GM19328 (cell line): ENCODE results near the gene KDM4F.

Source experiments
- ATAC-seq: cut with Tn5 transposase; IDR thresholded peaks from one replicate; pipeline ENCODE4 v1.9.1; 2021; ENCODE audit warnings: mild to moderate bottlenecking, moderate library complexity; ENCODE audit not compliant: unreplicated experiment

Gene KDM4F

GRCh38 chr11:95089620-95090542 lies 40.7 kb downstream of the KDM4F start, which contains the start of gene ENDOD1:
Gene ENDOD1, plus strand, starts transcription at chr11:95089846. Its CDS starts 82 bp downstream, at chr11:95089928.
- peak; percentile 91 for ATAC-seq

DNA sequence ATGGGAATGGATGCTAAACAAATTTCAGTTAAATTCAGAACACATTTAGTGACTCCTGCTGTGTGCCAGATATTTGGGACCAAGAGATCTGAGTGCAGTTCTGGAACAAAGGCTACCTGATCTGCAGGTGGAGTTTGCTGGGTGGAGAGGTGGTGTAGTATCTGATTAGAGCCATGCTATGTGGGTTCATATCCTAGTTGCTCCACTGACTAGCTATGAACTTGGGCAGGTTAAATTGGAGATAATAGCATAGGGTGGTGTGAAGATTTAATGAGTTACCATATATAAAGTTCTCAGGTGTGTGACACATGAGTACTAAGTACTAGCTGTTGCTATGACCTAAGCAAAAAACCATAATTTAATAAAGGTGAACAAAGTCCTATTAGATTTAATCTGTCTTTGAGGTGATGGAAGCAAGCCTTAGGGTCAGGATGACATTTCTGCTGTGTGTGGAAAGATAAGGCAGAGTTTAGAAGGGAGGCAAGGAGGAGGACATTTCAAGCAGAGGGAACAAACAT lies 42.5 kb downstream of the KDM4F start:
- no peak for ATAC-seq

GRCh38 chr11:95092549-95093324 lies 43.5 kb downstream of the KDM4F start:
- ATAC-seq = no peak

DNA sequence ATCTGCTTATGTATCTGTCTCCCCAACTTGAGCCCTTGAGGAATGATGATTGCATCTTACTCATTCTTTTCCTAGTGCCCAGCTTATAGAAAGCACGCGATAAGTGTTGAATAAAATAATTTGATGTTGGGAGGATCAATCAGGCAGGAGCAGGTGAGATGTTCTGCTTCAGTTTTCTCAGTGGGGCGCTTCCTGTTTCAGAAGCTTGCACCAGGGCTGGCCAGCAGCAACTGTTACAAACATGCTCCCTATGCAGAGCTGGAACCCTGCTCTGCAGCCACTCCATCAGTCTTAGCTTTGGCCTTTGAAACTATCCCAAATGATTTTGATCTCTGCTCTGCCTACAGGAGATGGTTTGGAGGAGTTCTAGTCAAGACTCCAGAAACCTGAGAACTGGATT lies 44.3 kb downstream of the KDM4F start:
- no peak for ATAC-seq

GRCh38 chr11:95095858-95096587 lies 46.8 kb downstream of the KDM4F start:
- ATAC-seq = peak; percentile 68

- ATAC-seq = no peak
These were observed 48.0 kb downstream of the KDM4F start for GRCh38 chr11:95097209-95097608.

- no peak for ATAC-seq
These were observed 49.6 kb downstream of the KDM4F start for GRCh38 chr11:95098826-95099225.

GRCh38 chr11:95100191-95100648 lies 51.0 kb downstream of the KDM4F start:
- ATAC-seq = no peak
